ENCODE results near the gene ZNF511. TPM values are rescaled to one million over a fixed set of nuclear protein-coding genes. Genes with fewer than 3 reads are reported as not detected.
A peak's percentile ranks its signal among the peaks of the same experiment; 100 is the strongest.

Gene ZNF511
- total and polyA plus RNA-seq, 9 of the 15 experiments (the other 6 are each of a cell fraction or from before 2014, with no cell fraction given): 0.61 to 69.3 (median 40.1) TPM

- TF ChIP-seq TFAP4 (CRISPR knock-in tag; IDR thresholded peaks at IDR 0.05; ENCODE audit: borderline replicate concordance): peak; percentile 41; the same call in 1 of the 2 replicates
Observed at GRCh38 chr10:133359972-133360610, 51.4 kb downstream of the ZNF511 start (continued).

GRCh38 chr10:133361227-133361626 is 52.5 kb downstream of the ZNF511 start:
- DNase-seq (ENCODE audit: extremely low read depth in 1 of 4, low spot score in 3 of 4): no peak
- Histone ChIP-seq H3K4me1 (replicated peaks in 1 of 2; ENCODE audit: control insufficient read depth in 2 of 2, insufficient read depth in 2 of 2, low read length in 2 of 2) (peaks cover 15 to 48% of the 10 kb centered on the region in 2 experiments), H3K9me3 (replicated peaks; ENCODE audit: control insufficient read depth, insufficient read depth, low read depth, low read length) (no peaks in the 10 kb centered on the region), H3K27me3 (ENCODE audit: control insufficient read depth in 2 of 2, insufficient read depth in 2 of 2, low read length in 2 of 2) (no peaks in the 10 kb centered on the region), H3K9me1 (ENCODE audit: control insufficient read depth, insufficient read depth, low read length) (no peaks in the 10 kb centered on the region), H3K27ac (ENCODE audit: extremely low read depth, low read depth, low read length) (no peak overlapping the region), H3K4me3 (no peak overlapping the region), H3K79me2 (ENCODE audit: control insufficient read depth, insufficient read depth, low read length) (peaks cover 12% of the 10 kb centered on the region), H2AFZ (ENCODE audit: low read depth, low read length) (no peak overlapping the region), H3K9ac (ENCODE audit: insufficient read depth in 1 of 2, low read depth in 2 of 2, low read length in 2 of 2) (no peak overlapping the region), H3K4me2 (ENCODE audit: insufficient read depth, low read length) (no peak overlapping the region), H3K36me3 (ENCODE audit: control insufficient read depth, insufficient read depth, low read length) (peaks cover 41% of the 10 kb centered on the region; the same call in 2 of the 3 replicates), H4K20me1 (replicated peaks; ENCODE audit: control insufficient read depth, insufficient read depth, low read length) (0 out of 2 replicates have a peak, but pooled peaks cover 3% of the 10 kb centered on the region)
- no peak for ATAC-seq
- intact Hi-C loops (cut with micrococcal nuclease): no loop called here
- no peak for TF ChIP-seq ESRRA (IDR thresholded peaks at IDR 0.05; ENCODE audit: borderline replicate concordance, low read depth)
- TF ChIP-seq ZBTB7A (IDR thresholded peaks at IDR 0.05; ENCODE audit: borderline replicate concordance, control insufficient read depth, low read depth, low read length): no peak
- no peak for TF ChIP-seq RCOR1 (IDR thresholded peaks at IDR 0.05; ENCODE audit: borderline replicate concordance in 1 of 2, low read depth in 2 of 2, low read length in 2 of 2)
- TF ChIP-seq GTF3C2 (IDR thresholded peaks at IDR 0.05; ENCODE audit: borderline replicate concordance, extremely low read depth, insufficient read length): no peak
- 61% methylated on average over 5 of the region's 5 CpGs for WGBS (ENCODE audit: insufficient coverage, low coverage, missing lambda C conversion rate)
- in situ Hi-C loops (cut with MboI): no loop called here
- ChIA-PET POLR2A (interaction anchor here (0.6 to 1.7 kb wide), 8 partner anchors 8 to 138 kb away, joined by 3 to 10 read pairs (median 4); partner anchors contain the start of gene ECHS1), CTCF (ENCODE audit: low intra/inter-chr PET ratio) (no interaction called here)
- no TSS peak for BruUV-seq (replicated peaks)
- no peak for FAIRE-seq

All from K562 (cell line).